ENCODE data around the gene COG5.
"Not testable (repeated sequence)": the region's sequence is repeated elsewhere in the genome, so short reads cannot be mapped to it uniquely, and the experiment has no call there.

The COG5 gene

DNA sequence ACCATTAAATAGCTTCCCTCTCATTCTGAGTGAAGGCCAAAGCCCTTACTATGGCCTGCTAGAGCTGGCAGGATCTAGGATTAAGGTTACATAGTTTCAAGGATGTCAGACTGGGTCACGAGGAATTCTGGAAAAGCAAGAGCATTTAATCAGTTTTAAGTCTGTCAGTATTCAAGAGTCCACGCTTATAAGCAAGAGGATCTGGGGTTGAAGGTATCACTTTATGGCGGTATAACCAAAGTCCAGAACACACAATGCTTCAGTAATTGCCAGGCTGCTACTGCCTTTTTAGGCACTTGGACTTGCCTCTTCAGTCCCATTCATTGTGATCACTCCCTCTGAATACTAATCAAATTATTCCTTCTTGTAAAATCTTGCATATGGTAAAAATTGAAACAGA lies 293.9 kb downstream of the COG5 start:
- DNase-seq (ENCODE audit: low spot score) = no peak

DNA sequence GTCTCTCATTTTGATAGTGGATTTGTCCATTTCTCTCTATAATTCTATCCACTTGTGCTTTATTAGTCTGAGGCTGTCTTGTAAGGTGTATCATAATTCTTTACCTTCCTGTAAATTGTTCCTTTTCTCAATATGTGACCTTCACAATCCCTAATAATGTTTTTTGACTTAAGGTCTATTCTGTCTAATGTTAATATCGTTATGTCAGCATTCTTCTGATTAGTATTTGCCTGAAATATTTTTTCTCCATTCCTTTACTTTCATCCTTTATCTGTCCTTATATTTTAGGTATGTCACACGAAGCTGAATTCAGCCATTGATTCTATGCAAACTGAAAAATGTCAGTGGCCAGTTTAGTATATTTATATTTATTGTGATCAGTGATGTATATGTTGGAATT lies 295.1 kb downstream of the COG5 start:
- DNase-seq (ENCODE audit: low spot score) = no peak

DNA sequence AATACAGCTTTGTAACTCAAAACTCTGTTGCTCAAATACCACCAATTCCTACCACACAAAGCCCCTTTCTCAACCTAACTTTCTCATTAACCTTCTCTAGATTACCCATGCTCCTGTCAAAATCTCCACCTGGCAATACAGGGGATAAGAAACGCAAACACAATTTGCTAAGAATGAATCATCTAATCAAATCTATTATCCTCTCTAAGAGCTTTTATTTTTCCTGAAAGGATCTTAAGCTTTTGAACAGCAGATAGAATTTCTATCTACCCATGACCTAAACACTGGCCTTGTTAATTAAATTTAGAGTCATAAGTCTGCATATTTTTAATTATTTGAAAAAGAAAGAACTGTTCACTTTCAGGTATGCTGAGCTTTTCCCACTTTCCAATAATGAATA lies 296.6 kb downstream of the COG5 start:
- DNase-seq (ENCODE audit: low spot score) = no peak

DNA sequence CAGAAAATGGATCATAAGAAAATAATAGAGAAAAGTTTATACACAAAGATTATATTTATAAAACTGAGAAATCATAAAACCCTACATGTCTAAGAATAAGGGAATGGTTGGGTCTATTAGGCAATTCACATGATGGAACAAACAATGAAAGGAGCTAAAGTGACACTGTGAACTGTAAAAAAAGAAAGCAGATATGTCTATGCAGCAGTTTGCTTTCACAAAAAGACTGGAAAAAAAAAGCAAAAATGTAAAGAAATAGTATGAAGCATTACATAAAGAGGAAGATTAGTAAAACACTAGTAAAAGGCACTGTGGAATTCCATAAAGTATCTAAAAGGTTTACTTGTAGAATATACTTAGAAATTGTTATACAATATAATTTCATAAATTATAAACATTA lies 299.0 kb downstream of the COG5 start:
- no peak for DNase-seq (ENCODE audit: low spot score)

DNA sequence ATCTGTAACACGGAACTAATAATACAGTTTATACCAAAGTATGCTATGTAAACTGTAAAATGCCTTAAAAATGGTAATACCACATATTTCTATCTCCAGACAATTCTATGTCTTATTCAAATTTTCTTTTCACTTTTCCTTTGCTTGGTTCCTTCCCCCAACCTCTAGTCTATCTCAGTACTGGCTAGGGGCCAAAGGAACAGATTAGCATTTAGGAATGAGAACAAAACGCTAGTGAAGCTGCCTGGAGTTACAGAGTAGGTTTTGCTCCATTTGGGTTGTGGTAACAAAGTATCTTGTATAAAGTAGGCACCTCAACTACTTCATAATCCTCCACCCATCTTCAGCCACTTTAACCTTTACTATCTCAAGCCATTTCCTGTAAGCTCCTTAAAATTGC lies 300.9 kb downstream of the COG5 start:
- DNase-seq (ENCODE audit: low spot score) = peak; percentile 49

DNA sequence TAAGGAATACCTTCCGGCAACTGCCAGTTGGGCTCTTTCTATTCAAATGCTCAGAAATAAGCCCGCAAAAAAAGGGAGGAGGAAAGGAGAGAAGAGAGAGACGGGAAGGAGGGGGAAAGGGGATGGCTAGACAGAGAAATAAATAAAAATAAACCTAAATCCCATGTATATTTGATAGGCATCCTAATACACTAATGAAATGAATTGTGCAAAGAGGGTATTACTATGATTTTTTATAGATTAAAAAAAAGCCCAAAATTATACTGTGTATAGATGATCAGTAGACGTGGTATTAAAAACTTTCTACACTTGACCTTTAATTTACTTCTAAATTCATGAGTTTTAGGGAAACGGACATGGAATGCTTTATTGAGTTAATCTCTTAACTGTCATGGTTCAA lies 305.0 kb downstream of the COG5 start:
- DNase-seq (ENCODE audit: low spot score) = no peak

DNA sequence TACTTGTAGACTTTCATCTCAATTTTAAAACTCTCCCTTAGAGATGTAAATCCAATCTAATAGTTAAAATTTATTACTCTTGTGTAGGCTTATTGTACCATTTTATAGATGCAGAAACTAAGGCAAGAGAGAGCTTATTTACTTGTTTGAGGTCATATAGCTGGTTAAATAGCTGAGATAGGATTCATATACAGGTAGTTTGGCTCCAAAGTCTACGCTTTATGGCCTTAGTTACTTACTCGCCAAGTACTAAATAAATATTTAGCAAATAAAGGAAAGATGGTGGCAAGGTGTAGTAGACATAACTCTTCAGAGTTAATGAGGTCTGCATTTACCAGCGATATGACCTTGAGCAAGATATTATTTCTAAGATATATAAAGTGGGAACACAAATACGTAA lies 308.1 kb downstream of the COG5 start:
- no peak for DNase-seq (ENCODE audit: low spot score)

DNA sequence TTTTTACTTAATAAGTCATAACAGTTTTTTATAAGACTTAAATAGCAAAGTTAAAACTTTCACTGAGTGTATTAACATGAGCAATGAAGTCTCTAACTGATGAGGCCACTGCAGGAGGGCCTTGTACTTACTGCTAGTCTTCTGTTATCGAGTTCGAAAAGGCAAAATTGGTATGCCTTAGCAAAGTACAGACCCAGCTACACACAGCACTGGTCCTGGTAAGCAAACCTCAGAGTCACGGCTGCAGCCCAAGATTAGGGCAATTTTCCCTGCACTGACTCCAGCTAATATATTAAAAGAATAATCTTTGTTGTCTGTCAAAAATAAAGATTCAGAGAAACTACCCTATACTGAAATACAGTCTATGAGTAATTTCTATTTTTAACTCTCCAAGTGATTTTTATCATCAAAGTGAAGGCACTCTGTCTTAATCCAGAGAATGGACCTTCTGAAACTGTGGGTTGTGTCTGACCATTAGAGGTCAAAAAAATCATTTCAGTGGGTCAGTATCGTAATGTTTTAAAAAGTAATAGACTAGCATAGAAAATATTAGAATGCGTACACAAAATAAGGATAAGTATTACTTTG lies 309.2 kb downstream of the COG5 start:
- DNase-seq (ENCODE audit: low spot score) = no peak

DNA sequence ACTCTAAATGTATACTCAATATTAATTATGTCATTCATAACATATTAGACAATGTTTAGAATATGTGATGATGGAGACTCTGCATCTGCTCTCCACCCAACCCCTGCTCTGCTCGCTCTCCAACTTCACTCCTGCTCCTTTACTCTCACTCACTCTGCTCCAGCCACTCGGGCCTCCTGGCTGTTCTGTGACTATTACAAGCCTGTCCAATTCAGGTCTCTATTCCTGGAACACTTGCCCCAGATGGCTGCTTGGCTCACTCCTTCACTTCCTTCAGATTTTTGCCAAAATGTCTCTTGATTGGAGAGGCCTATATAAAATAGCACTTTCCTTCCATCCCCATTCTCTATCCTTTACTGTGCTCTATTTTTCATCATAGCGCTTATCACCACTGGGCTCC lies 310.1 kb downstream of the COG5 start:
- no peak for DNase-seq (ENCODE audit: low spot score)

DNA sequence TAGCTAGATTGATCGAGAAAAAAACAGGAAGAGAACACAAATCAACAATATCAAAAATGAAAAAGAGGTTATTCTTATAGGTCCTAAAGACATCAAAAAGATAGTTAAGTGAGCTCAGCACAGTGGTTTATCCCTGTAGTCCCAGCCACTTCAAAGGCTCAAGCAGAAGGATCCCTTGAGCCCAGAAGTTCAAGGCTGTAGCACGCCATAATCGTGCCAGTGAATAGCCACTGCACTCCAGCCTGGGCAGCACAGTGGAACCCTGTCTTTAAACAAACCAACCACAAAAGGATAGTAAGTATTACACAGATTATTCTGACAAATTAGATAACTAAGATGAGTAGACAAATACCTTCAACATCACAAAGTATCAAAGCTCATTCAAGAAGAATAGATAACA lies 311.8 kb downstream of the COG5 start:
- no peak for DNase-seq (ENCODE audit: low spot score)

DNA sequence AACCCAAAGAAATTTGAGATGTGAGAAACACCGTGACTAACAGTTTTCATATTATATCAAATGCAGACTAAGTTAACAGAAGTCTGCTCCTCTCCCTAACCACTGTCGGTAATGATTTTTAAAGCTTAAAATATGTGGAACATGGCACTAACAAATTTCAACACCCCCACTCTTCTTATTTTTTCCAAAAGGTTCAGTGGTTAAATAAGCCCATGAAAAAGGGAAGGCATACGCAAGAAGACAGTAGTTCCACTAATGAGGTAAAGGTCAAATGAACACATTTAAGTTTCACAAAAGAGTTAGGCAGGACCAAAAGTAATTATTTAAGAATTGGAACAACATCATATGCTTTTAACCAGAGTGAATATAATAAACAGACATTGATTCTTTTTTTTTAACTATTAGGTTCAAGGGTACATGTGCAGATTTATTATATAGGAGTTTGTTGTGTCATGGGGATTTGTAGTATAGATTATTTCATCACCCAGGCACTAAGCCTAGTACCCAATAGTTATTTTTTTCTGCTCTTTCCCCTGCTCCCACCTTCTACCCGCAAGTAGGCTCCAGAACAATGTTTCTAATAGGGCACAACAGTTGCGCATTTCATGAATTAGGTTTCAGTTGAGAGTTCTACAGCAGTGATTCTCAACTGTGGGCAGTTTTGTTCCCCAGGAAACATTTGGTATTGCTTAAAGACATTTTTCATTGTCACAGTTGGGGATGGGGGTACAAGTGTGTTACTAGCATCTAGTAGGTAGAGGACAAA lies 315.0 kb downstream of the COG5 start:
- no peak for DNase-seq (ENCODE audit: low spot score)

DNA sequence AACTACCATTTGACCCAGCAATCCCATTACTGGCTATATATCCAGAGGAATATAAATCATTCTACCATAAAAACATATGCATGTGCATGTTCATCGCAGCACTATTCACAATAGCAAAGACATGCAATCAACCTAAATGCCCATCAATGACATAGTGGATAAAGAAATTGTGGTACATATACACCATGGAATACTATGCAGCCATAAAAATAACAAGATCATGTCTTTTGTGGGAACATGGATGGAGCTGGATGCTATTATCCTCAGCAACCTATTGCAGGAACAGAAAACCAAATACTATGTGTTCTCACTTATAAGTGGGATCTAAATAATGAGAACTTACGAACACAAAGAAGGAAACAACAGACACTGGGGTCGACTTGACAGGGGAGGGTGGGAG lies 316.9 kb downstream of the COG5 start:
- not testable (repeated sequence) for DNase-seq (ENCODE audit: low spot score)

DNA sequence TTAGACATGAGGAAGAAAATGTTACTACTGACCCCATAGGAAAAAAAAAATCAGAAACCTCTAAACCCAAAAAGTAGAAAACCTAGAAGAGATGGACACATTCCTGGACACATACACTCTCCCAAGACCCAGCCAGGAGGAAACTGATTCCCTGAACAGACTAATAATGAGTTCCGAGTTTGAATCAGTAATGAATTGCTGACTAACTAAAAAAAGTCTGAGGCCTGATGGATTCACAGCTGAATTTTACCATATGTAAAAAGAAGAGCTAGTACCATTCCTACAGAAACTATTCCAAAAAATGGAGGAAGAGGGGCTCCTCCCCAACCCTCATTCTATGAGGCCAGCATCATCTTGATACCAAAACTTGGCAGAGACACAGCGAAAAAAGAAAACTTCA lies 319.1 kb downstream of the COG5 start:
- DNase-seq (ENCODE audit: low spot score) = no peak

DNA sequence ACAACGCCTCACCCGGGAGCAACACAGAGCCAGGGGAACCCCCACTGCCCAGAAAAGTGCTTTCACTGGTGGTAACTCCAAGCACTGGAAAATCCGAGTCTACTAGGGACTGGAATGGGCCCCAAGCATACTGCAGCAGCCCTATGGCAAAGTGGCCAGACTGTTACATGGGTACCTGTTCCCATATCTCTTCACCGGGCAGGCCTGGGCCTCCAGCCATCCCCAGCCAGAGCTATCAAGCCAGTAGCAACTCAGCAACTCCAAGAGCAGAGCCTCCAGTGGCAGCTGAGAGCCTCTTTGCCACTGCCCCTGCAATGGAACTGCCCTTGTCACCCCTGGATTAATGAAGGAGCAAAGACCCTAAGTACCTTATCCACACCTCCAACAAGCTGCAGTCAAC lies 321.5 kb downstream of the COG5 start:
- DNase-seq (ENCODE audit: low spot score) = no peak

DNA sequence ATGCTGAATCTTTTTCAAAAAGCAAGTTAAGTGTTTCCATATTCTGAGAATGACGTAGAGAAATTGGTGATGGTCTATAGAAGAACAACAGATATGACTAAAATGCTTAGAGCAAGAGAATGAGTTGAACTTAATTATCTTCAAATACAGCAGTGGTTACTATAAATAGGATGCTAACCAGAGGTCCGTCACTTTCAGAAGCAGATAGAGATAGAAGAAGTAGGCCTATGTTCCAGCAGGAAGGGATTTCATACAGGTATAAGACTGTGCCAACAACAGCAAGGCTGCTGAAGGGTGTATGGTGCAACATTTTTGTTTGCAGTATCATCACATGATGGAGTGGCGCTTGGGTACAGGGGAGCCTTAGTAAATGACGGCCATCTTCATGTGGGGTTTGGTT lies 326.3 kb downstream of the COG5 start:
- no peak for DNase-seq (ENCODE audit: low spot score)

DNA sequence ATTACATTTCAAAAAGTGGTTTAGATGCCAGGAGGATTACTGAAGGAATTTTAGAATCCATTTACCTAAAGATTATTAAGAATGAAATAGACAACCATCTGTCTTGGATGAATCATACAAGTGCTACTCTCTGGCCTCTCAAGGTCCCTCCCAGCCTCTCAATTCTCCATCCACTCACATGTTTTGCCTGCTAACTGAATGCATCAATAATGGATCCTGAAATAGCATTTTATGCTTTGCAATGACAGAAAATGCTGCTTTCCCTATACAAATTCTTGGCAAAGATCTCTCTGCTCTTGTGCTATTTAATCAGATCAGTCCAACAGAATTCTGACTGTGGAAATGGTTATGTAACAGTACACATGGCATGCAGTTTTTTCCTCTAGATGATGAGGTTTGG lies 326.9 kb downstream of the COG5 start:
- DNase-seq (ENCODE audit: low spot score) = peak; percentile 45

DNA sequence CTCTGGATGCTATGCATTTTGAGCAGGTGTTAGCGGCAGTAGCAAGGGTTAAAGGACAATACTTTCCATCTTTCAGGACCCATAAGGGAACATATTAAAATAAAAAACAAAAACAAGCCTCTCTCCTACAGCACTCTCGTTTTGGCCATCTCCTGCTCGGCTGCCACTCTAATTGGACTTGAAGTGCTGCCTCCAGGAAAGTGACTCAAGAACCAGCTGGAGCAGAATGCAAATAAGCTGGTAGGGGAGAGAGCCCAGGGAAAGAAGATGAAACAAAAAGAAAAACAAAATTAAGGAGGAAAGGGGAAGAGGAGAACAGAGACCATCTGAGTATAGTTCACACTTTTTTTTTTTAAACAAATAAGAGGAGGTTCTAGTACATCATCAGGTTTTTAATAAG lies 329.3 kb downstream of the COG5 start:
- DNase-seq (ENCODE audit: low spot score) = peak; percentile 70

DNA sequence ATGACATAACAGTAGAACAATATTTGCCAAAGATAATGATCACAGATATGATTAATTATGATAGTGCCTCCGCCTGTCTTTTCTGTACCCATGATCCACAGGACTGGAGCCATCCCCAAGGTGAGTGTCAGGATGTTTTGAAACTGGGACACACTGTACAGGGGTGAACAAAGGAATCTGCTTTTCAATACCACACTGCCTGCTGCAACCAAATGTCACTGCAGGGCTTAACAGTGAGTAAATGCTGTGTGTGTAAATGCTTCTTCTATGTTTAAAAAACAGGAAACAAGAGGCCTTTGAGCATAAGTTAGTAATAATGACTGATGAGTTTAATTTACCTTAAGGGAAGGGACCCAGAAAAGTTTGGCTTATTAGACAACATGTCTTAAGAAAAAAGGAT lies 329.7 kb downstream of the COG5 start:
- no peak for DNase-seq (ENCODE audit: low spot score)

DNA sequence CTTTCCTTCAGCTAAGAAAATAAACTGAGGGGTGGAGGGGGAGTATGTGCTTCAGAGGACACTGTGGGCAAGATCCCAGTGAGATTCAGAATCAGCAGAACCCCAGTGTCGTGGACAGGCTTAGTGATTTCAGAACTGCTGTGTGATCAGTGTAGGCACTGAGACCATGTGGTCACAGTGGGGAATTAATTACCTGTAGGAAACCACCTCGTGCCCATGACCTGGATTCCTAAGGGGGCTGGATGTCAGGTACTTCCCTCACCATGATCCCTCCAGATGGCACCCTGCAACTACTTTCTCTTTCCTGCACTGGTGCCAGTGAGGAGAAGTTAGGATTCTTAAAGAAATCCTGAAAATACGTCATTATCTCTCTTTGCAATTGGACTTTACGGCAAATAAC lies 330.5 kb downstream of the COG5 start:
- peak; percentile 34 for DNase-seq (ENCODE audit: low spot score)

DNA sequence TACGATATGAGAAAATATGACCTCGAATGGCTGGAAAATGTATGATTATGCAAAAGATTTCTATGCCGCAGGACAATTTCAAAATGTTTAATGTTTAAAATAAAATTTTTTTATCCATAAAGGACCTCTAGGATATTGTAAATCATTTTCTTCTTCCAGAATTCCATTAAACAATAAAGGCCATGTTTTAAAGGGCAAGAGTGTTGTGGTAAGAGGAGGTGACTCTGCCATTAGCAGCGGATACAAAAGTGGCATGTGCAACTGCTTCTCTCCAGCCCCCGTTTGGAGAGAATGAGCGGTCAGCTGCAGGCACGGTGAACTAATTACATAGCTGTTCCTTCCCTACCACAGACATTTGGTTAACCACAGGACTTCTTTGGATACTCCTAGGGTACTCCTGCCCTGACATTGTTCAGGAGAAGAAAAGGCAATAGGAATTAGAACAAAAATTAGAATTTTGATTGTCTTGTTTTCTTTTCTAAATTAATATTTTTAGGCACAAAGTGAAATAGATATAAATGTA lies 331.1 kb downstream of the COG5 start:
- no peak for DNase-seq (ENCODE audit: low spot score)

DNA sequence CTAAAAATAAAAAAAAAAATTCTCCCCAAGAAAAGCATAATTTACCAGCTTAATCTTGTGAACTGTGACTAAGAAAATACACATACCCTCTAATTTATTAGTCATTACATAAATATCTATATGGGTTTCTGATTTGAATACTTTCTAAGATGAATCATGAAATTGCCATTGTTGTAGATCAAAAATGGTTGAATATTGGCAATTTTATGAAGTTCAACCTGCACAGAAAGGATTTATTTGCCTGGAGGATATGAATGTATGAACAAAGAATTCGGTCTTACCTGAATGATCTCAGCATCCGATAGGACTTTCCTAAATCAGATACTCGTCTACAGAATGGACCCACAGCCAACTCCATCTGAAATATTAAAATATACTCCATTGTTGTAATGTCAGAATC lies 333.4 kb downstream of the COG5 start:
- DNase-seq (ENCODE audit: low spot score) = no peak

DNA sequence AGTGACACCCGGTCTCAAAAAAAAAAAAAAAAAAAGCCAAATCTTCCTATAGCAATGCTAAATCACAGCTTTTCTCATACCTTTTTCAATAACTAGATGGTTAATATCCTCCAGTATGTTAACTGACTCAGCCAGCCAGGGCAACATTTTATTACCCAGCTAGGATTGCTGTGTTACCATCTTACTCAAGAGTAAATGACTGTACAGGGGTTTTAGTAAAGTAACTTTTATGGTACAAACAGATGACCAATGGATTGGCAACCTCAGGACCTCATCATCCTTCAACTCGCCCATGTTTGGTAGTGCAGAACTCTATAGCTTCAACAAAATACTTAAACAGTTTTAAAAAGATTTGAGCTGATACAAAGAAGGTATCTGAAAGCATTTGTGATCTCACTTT lies 335.4 kb downstream of the COG5 start:
- no peak for DNase-seq (ENCODE audit: low spot score)

DNA sequence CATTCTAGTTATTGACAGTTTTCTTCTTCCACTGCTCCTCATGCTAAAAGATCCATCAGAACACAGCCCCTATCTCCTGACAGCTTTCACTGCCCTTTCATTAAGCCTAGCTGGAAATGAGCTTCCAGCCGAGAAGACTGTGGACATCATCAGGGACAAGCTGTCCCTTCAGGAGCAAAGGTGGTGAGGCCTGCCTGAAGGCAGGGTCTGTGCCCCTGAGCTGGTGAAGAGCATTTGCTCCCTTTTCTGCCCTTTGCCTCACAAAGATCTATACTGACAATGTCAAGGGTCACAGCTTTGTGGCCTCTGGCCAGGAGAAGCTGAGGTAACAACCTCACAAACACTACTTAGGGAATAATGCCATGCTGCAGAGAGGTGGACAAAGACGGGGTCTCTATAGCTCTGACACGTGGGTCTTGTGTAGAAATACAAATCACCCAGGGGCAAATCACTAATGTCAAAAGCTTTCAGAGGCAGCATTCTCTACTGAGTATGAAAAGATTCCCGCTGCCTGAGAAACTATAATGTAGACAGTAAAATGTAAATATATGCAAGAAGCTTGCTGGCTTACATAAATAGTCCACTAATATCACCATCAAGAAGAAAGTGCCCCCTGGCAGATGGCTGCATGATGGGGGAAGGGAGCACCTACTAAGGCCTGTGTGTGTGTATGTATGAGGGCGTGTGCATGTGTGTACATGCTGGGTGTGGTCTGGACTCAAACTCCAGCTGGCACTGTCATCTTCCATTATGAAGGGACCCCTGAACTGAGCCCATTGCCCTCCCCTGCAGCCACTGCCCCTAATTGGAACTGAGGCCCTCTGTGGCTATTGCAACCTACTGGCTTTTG lies 339.1 kb downstream of the COG5 start:
- no peak for DNase-seq (ENCODE audit: low spot score)
